ENCODE measurements around the gene LRRC4C.
A peak's percentile ranks its signal among the peaks of the same experiment; 100 is the strongest.

The LRRC4C gene

DNA sequence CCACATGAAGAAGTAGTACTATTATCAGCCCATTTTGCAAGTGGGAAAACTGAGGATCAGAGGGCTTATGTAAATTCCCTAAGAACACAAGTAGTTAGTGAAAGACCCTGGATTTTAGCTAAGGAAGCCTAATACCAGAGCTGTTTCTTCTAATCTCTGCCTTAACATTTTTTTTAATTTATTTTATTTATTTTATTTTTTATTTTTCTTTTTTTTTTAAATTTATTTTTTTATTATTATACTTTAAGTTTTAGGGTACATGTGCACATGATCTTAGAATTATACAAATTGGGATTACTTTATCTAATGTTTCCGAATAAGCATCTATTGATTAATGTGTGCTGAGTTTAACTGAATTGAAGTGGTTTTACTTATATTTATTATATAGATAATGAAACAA, 1015.3 kb downstream of the LRRC4C start:
- DNase-seq (ENCODE audit: low spot score) (no peak), ATAC-seq (ENCODE audit: low read depth) (no peak)
- no peak for TF ChIP-seq CTCF (IDR thresholded peaks at IDR 0.05; ENCODE audit: poor library complexity, severe bottlenecking)
- H3K27ac ChIP-seq (ENCODE audit: poor library complexity, severe bottlenecking): peak overlapping the region; percentile 57
- H3K4me3 ChIP-seq (ENCODE audit: severe bottlenecking): no peak overlapping the region
- no peaks in the 10 kb centered on the region for H3K4me1 ChIP-seq (ENCODE audit: insufficient read depth, poor library complexity, severe bottlenecking)
- no peaks in the 10 kb centered on the region for H3K36me3 ChIP-seq (ENCODE audit: low read depth)
- no peaks in the 10 kb centered on the region for H3K9me3 ChIP-seq (ENCODE audit: severe bottlenecking)
- no peaks in the 10 kb centered on the region for H3K27me3 ChIP-seq (ENCODE audit: insufficient read depth, poor library complexity, severe bottlenecking)

DNA sequence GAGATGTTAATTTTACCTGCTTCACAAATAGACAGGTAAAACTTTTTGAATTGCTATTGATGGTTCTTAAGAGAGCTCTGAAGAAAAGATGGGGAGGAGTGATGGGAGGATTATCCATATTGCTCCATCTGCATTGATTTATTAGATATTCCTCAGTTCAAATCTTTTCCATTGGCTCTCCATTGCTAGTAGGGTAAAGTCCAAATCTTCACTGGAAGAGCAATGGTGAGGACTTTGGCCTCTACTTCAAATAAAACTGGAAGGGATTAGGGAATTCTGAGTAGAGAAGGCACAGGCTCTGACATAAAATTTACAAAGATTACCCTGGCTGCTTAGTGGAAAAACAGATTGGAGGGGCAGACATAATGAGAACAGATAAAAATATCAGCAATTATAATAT, 1024.1 kb downstream of the LRRC4C start:
- Histone ChIP-seq H3K36me3 (ENCODE audit: low read depth) (no peaks in the 10 kb centered on the region), H3K9me3 (ENCODE audit: severe bottlenecking) (no peaks in the 10 kb centered on the region), H3K4me1 (ENCODE audit: insufficient read depth, poor library complexity, severe bottlenecking) (no peaks in the 10 kb centered on the region), H3K27ac (ENCODE audit: poor library complexity, severe bottlenecking) (no peak overlapping the region), H3K27me3 (ENCODE audit: insufficient read depth, poor library complexity, severe bottlenecking) (no peaks in the 10 kb centered on the region), H3K4me3 (ENCODE audit: severe bottlenecking) (no peak overlapping the region)
- DNase-seq (ENCODE audit: low spot score) (no peak), ATAC-seq (ENCODE audit: low read depth) (no peak)
- TF ChIP-seq CTCF (IDR thresholded peaks at IDR 0.05; ENCODE audit: poor library complexity, severe bottlenecking): no peak

DNA sequence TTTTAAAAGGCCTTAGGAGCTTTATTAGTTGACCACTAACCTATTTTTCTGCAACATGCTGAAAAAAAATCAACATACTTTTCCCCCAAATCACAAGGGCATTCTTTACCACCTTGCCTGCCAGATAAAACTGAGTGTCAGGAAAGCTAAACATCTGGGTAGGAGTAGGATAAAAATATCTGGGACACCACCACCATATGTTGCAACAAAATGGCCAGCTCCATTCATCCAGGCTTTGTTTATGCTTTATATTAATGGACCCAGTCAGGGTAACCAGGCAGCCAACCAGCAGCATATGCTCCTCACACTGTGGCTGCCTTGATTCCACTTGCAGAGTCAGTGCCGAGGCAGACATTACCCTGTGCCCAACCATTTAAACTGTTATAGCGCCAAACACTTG, 1024.5 kb downstream of the LRRC4C start:
- Histone ChIP-seq H3K4me1 (ENCODE audit: insufficient read depth, poor library complexity, severe bottlenecking) (no peaks in the 10 kb centered on the region), H3K27me3 (ENCODE audit: insufficient read depth, poor library complexity, severe bottlenecking) (no peaks in the 10 kb centered on the region), H3K36me3 (ENCODE audit: low read depth) (no peaks in the 10 kb centered on the region), H3K4me3 (ENCODE audit: severe bottlenecking) (no peak overlapping the region), H3K27ac (ENCODE audit: poor library complexity, severe bottlenecking) (no peak overlapping the region), H3K9me3 (ENCODE audit: severe bottlenecking) (no peaks in the 10 kb centered on the region)
- TF ChIP-seq CTCF (IDR thresholded peaks at IDR 0.05; ENCODE audit: poor library complexity, severe bottlenecking): no peak
- DNase-seq (ENCODE audit: low spot score) (no peak), ATAC-seq (ENCODE audit: low read depth) (no peak)

- ATAC-seq (ENCODE audit: low read depth) (no peak), DNase-seq (ENCODE audit: low spot score) (no peak)
- no peaks in the 10 kb centered on the region for H3K27me3 ChIP-seq (ENCODE audit: insufficient read depth, poor library complexity, severe bottlenecking)
- no peaks in the 10 kb centered on the region for H3K36me3 ChIP-seq (ENCODE audit: low read depth)
- H3K9me3 ChIP-seq (ENCODE audit: severe bottlenecking): no peaks in the 10 kb centered on the region
- no peak overlapping the region for H3K27ac ChIP-seq (ENCODE audit: poor library complexity, severe bottlenecking)
- no peaks in the 10 kb centered on the region for H3K4me1 ChIP-seq (ENCODE audit: insufficient read depth, poor library complexity, severe bottlenecking)
- H3K4me3 ChIP-seq (ENCODE audit: severe bottlenecking): no peak overlapping the region
- TF ChIP-seq CTCF (IDR thresholded peaks at IDR 0.05; ENCODE audit: poor library complexity, severe bottlenecking): no peak
These were observed 1027.1 kb downstream of the LRRC4C start for GRCh38 chr11:40432358-40432757.

GRCh38 chr11:40425168-40425567, 1034.3 kb downstream of the LRRC4C start:
- no peak overlapping the region for H3K27ac ChIP-seq (ENCODE audit: poor library complexity, severe bottlenecking)
- H3K36me3 ChIP-seq (ENCODE audit: low read depth): no peaks in the 10 kb centered on the region
- H3K4me3 ChIP-seq (ENCODE audit: severe bottlenecking): no peak overlapping the region
- no peaks in the 10 kb centered on the region for H3K27me3 ChIP-seq (ENCODE audit: insufficient read depth, poor library complexity, severe bottlenecking)
- no peak for ATAC-seq (ENCODE audit: low read depth)
- no peaks in the 10 kb centered on the region for H3K4me1 ChIP-seq (ENCODE audit: insufficient read depth, poor library complexity, severe bottlenecking)
- H3K9me3 ChIP-seq (ENCODE audit: severe bottlenecking): no peaks in the 10 kb centered on the region
- no peak for TF ChIP-seq CTCF (IDR thresholded peaks at IDR 0.05; ENCODE audit: poor library complexity, severe bottlenecking)
- no peak for DNase-seq (ENCODE audit: low spot score)
